PC-3 (cell line): Measurements from ENCODE around the gene C14orf132. TPM values are rescaled to one million over a fixed set of nuclear protein-coding genes. Genes with fewer than 3 reads are reported as not detected.

Source experiments
- ATAC-seq: fragments of 200-7000 bp; cut with Tn5 transposase; 2 replicates; pipeline ENCODE4 v1.9.1; 2020; ENCODE audit warnings: mild to moderate bottlenecking, moderate library complexity
- BruUV-seq: library from RNA; stranded (reverse); fragments of 400-500 nt; replicated peaks from 2 replicates; lab custom pipeline; 2021; lab: Mats Ljungman, UMichigan
- CTCF ChIA-PET: fragments of 300-600 bp; sonication (Branson Sonifier 250); formaldehyde crosslinking; loops from one replicate; lab custom pipeline; 2022; ENCODE audit warnings: antibody characterized with exemption; lab: Charles Lee
- POLR2A ChIA-PET: fragments of 300-600 bp; sonication (Branson Sonifier 250); formaldehyde crosslinking; loops from one replicate; lab custom pipeline; 2022; ENCODE audit warnings: antibody characterized with exemption; ENCODE audit not compliant: unreplicated experiment; lab: Charles Lee
- DNase-seq: peaks from one replicate; pipeline ENCODE4 v3.0.0-alpha.2; 2015
- H2AFZ ChIP-seq: fragments of 300-600 bp; sonication (generic); 2 replicates; pipeline ENCODE4 v1.6.0; 2016; ENCODE audit warnings: antibody characterized with exemption, low read length
- H3F3A ChIP-seq: fragments of 300-600 bp; sonication (generic); one replicate; pipeline ENCODE4 v1.6.0; 2017; ENCODE audit warnings: antibody characterized with exemption, low read length, control low read depth, mild to moderate bottlenecking; ENCODE audit not compliant: unreplicated experiment
- H3K27ac ChIP-seq: fragments of 300-600 bp; sonication (generic); 2 replicates; pipeline ENCODE4 v1.5.1; 2016; ENCODE audit warnings: mild to moderate bottlenecking, low read length
- H3K27me3 ChIP-seq: fragments of 300-600 bp; sonication (generic); 2 replicates; pipeline ENCODE4 v1.6.1; 2016; ENCODE audit warnings: low read length, mixed read lengths
- H3K36me3 ChIP-seq: fragments of 300-600 bp; sonication (generic); 2 replicates; pipeline ENCODE4 v1.6.1; 2016; ENCODE audit warnings: low read depth, mixed run types, low read length, mixed read lengths
- H3K4me1 ChIP-seq: fragments of 300-600 bp; sonication (generic); 2 replicates; pipeline ENCODE4 v1.5.1; 2016; ENCODE audit warnings: low read length; ENCODE audit not compliant: insufficient read depth
- H3K4me2 ChIP-seq: fragments of 300-600 bp; sonication (generic); 2 replicates; pipeline ENCODE4 v1.6.0; 2016; ENCODE audit warnings: low read length
- H3K4me3 ChIP-seq: fragments of 300-600 bp; sonication (generic); 2 replicates; pipeline ENCODE4 v1.5.1; 2016; ENCODE audit warnings: mild to moderate bottlenecking, low read length, mixed read lengths
- H3K79me2 ChIP-seq: fragments of 300-600 bp; sonication (generic); 2 replicates; pipeline ENCODE4 v1.6.1; 2017; ENCODE audit warnings: low read length, mixed read lengths
- H3K9ac ChIP-seq: fragments of 300-600 bp; sonication (generic); 2 replicates; pipeline ENCODE4 v1.6.0; 2016; ENCODE audit warnings: mild to moderate bottlenecking, low read length
- H3K9me2 ChIP-seq: fragments of 300-600 bp; sonication (generic); replicated peaks from 2 replicates; pipeline ENCODE4 v1.6.1; 2016; ENCODE audit warnings: mixed run types, low read length, mixed read lengths
- H3K9me3 ChIP-seq: fragments of 300-600 bp; sonication (generic); 2 replicates; pipeline ENCODE4 v1.6.1; 2016; ENCODE audit warnings: low read length, mixed read lengths
- H4K20me1 ChIP-seq: fragments of 300-600 bp; sonication (generic); 2 replicates; pipeline ENCODE4 v1.6.1; 2016; ENCODE audit warnings: low read length, mixed read lengths
- CTCF ChIP-seq: fragments of 300-600 bp; sonication (generic); conservative IDR thresholded peaks from 2 replicates; pipeline ENCODE4 v1.5.1; 2017; ENCODE audit warnings: antibody characterized with exemption, low read depth, mild to moderate bottlenecking, low read length
- EZH2 ChIP-seq: fragments of 300-600 bp; sonication (generic); IDR thresholded peaks from one replicate; pipeline ENCODE4 v1.6.1; 2017; ENCODE audit warnings: antibody characterized with exemption, mild to moderate bottlenecking, low read length; ENCODE audit not compliant: unreplicated experiment
- EZH2phosphoT487 ChIP-seq: fragments of 300-600 bp; sonication (generic); IDR thresholded peaks from 2 replicates; pipeline ENCODE4 v1.6.1; 2018; ENCODE audit warnings: mild to moderate bottlenecking, antibody characterized with exemption, low read length, borderline replicate concordance
- intact Hi-C: fragments of 100-400 bp; cut with micrococcal nuclease; formaldehyde crosslinking; loops from 2 replicates; pipeline ENCODE4 v1.9.0; 2023
- total RNA-seq: library from RNA; depleted of rRNA; stranded (reverse); fragments of >200 nt; gene quantifications from 2 replicates; pipeline ENCODE4 v1.2.3, GENCODE V29; 2014

The C14orf132 gene
- total RNA-seq, 1 experiment from 2014 or later, result not detected

- peaks cover 33% of the 10 kb centered on the region for H3K4me1 ChIP-seq
- H3K4me2 ChIP-seq, result no peak overlapping the region
These were observed 50.2 kb downstream of the C14orf132 start for GRCh38 chr14:96089401-96089800.

GRCh38 chr14:96090441-96091148, 51.4 kb downstream of the C14orf132 start:
- Histone ChIP-seq H2AFZ (no peak overlapping the region), H3K36me3 (no peaks in the 10 kb centered on the region), H3K9me3 (no peaks in the 10 kb centered on the region), H3K9ac (no peak overlapping the region), H3K27ac (no peak overlapping the region), H4K20me1 (no peaks in the 10 kb centered on the region), H3K9me2 (no peaks in the 10 kb centered on the region), H3K27me3 (0 out of 2 replicates have a peak, but pooled peaks cover 9% of the 10 kb centered on the region), H3K79me2 (no peaks in the 10 kb centered on the region), H3F3A (no peaks in the 10 kb centered on the region), H3K4me2 (no peak overlapping the region), H3K4me3 (no peak overlapping the region), H3K4me1 (peaks cover 41% of the 10 kb centered on the region)
- ChIA-PET CTCF (no interaction called here), POLR2A (no interaction called here)
- BruUV-seq, result no TSS peak
- no peak for TF ChIP-seq CTCF
- no peak for TF ChIP-seq EZH2
- TF ChIP-seq EZH2phosphoT487, result no peak
- intact Hi-C loops, result loop anchor here (10.0 kb wide), 2 partner anchors 96 to 526 kb away; no protein-coding TSS in a partner anchor
- no peak for ATAC-seq
- DNase-seq, result no peak

More at GRCh38 chr14:96089401-96089800, 50.2 kb downstream of the C14orf132 start:
- Histone ChIP-seq H3K79me2 (no peaks in the 10 kb centered on the region), H3K27me3 (0 out of 2 replicates have a peak, but pooled peaks cover 9% of the 10 kb centered on the region), H3K9me2 (no peaks in the 10 kb centered on the region), H3K4me3 (no peak overlapping the region), H3F3A (no peaks in the 10 kb centered on the region), H2AFZ (no peak overlapping the region), H3K36me3 (no peaks in the 10 kb centered on the region), H3K9ac (no peak overlapping the region), H3K9me3 (no peaks in the 10 kb centered on the region), H4K20me1 (no peaks in the 10 kb centered on the region), H3K27ac (no peak overlapping the region)
- ATAC-seq, result no peak
- TF ChIP-seq CTCF (no peak), EZH2phosphoT487 (no peak), EZH2 (no peak)
- ChIA-PET CTCF (no interaction called here), POLR2A (no interaction called here)
- no peak for DNase-seq
- intact Hi-C loops, result no loop called here
- BruUV-seq, result no TSS peak

- Histone ChIP-seq H3K9ac (no peak overlapping the region), H4K20me1 (no peaks in the 10 kb centered on the region), H3K4me2 (no peak overlapping the region), H3K9me3 (no peaks in the 10 kb centered on the region), H3K4me1 (peaks cover 38% of the 10 kb centered on the region), H3K27me3 (0 out of 2 replicates have a peak, but pooled peaks cover 9% of the 10 kb centered on the region), H3K27ac (no peak overlapping the region), H3K36me3 (no peaks in the 10 kb centered on the region), H3K9me2 (no peaks in the 10 kb centered on the region), H2AFZ (no peak overlapping the region), H3K4me3 (no peak overlapping the region), H3F3A (no peaks in the 10 kb centered on the region), H3K79me2 (no peaks in the 10 kb centered on the region)
- POLR2A ChIA-PET, result no interaction called here
- no TSS peak for BruUV-seq
- DNase-seq, result no peak
- TF ChIP-seq CTCF (no peak), EZH2phosphoT487 (no peak), EZH2 (no peak)
- intact Hi-C loops, result loop anchor here (10.0 kb wide), 2 partner anchors 96 to 526 kb away; no protein-coding TSS in a partner anchor
- no peak for ATAC-seq
- CTCF ChIA-PET, result no interaction called here
These were observed 52.1 kb downstream of the C14orf132 start for GRCh38 chr14:96091149-96091693.
